NCI-H774 (cell line): ENCODE data around the gene TSR2.
"Not testable (repeated sequence)": the region's sequence is repeated elsewhere in the genome, so short reads cannot be mapped to it uniquely, and the experiment has no call there.

Experiments
- DNase-seq: peaks from one replicate; lab custom pipeline; 2025; lab: John Stamatoyannopoulos, UW

Gene TSR2

GRCh38 chrX:54473993-54474859 is 34.0 kb downstream of the TSR2 start:
- no peak for DNase-seq

- DNase-seq = no peak
Measured at GRCh38 chrX:54479136-54480111, 39.2 kb downstream of the TSR2 start.

- no peak for DNase-seq
Measured at GRCh38 chrX:54482839-54483593, 42.8 kb downstream of the TSR2 start.

GRCh38 chrX:54483946-54484345 is 43.7 kb downstream of the TSR2 start:
- no peak for DNase-seq

GRCh38 chrX:54484666-54485065 is 44.5 kb downstream of the TSR2 start:
- DNase-seq = no peak

DNA sequence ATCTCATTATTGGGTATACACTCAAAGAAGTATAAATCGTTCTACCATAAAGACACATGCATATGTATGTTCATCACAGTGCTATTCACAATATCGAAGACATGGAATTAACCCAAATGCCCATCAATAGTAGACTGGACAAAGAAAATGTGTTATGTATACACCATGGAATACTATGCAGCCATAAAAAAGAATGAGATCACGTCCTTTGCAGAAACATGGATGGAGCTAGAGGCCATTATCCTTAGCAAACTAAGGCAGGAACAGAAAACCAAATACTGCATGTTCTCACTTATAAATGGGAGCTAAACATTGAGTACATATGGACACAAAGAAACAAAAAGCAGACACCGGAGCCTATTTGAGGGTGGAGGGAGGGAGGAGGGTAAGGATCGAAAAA is 49.6 kb downstream of the TSR2 start:
- not testable (repeated sequence) for DNase-seq

- no peak for DNase-seq
Measured at GRCh38 chrX:54492340-54492739, 52.1 kb downstream of the TSR2 start.

- DNase-seq = no peak
Measured at GRCh38 chrX:54494166-54494988, 54.2 kb downstream of the TSR2 start.
